Chondrocyte (in vitro differentiated cells): ENCODE measurements around the gene PSMD11. TPM values are rescaled to one million over a fixed set of nuclear protein-coding genes. Genes with fewer than 3 reads are reported as not detected.

ENCODE experiments used
- DNase-seq: peaks from one replicate; pipeline ENCODE4 v3.0.0; 2021; ENCODE audit warnings: mixed read lengths, low spot score
- H3K27ac Mint-ChIP-seq: one replicate; pipeline ENCODE4 v1.8.0; 2021; ENCODE audit warnings: mild to moderate bottlenecking, moderate library complexity, mixed read lengths; ENCODE audit not compliant: unreplicated experiment
- H3K27me3 Mint-ChIP-seq: 2 replicates; pipeline ENCODE4 v1.8.0; 2021; ENCODE audit warnings: low read depth, mixed read lengths
- H3K36me3 Mint-ChIP-seq: 2 replicates; pipeline ENCODE4 v1.8.0; 2021; ENCODE audit warnings: low read depth, mixed read lengths
- H3K4me1 Mint-ChIP-seq: 2 replicates; pipeline ENCODE4 v1.8.0; 2021; ENCODE audit warnings: low read depth, mild to moderate bottlenecking, mixed read lengths
- H3K4me3 Mint-ChIP-seq: one replicate; pipeline ENCODE4 v1.8.0; 2021; ENCODE audit warnings: mild to moderate bottlenecking, moderate library complexity, mixed read lengths; ENCODE audit not compliant: unreplicated experiment
- H3K9me3 Mint-ChIP-seq: 2 replicates; pipeline ENCODE4 v1.8.0; 2021; ENCODE audit warnings: low read depth, mixed read lengths
- total RNA-seq: library from RNA; stranded (reverse); gene quantifications from 3 replicates; pipeline ENCODE4 v1.2.1, GENCODE V29; 2021
- TF ChIP-seq, protein P1 (sequence below): fragments of 200-600 bp; sonication (generic); IDR thresholded peaks from 2 replicates; pipeline ENCODE4 v1.5.0; 2021; ENCODE audit warnings: antibody characterized with exemption, mild to moderate bottlenecking, moderate library complexity

PSMD11 gene
- total RNA-seq, 1 donor from 2014 or later: 80.7 TPM

GRCh38 chr17:32489320-32490100 is 45.2 kb downstream of the PSMD11 start:
- H3K4me3 Mint-ChIP-seq: no peak overlapping the region
- H3K4me1 Mint-ChIP-seq: peaks cover 18% of the 10 kb centered on the region
- no peaks in the 10 kb centered on the region for H3K36me3 Mint-ChIP-seq
- H3K27me3 Mint-ChIP-seq: no peaks in the 10 kb centered on the region
- no peaks in the 10 kb centered on the region for H3K9me3 Mint-ChIP-seq
- H3K27ac Mint-ChIP-seq: no peak overlapping the region
- TF ChIP-seq, protein P1, sequence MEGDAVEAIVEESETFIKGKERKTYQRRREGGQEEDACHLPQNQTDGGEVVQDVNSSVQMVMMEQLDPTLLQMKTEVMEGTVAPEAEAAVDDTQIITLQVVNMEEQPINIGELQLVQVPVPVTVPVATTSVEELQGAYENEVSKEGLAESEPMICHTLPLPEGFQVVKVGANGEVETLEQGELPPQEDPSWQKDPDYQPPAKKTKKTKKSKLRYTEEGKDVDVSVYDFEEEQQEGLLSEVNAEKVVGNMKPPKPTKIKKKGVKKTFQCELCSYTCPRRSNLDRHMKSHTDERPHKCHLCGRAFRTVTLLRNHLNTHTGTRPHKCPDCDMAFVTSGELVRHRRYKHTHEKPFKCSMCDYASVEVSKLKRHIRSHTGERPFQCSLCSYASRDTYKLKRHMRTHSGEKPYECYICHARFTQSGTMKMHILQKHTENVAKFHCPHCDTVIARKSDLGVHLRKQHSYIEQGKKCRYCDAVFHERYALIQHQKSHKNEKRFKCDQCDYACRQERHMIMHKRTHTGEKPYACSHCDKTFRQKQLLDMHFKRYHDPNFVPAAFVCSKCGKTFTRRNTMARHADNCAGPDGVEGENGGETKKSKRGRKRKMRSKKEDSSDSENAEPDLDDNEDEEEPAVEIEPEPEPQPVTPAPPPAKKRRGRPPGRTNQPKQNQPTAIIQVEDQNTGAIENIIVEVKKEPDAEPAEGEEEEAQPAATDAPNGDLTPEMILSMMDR: no peak
- peak; percentile 49 for DNase-seq

- H3K27ac Mint-ChIP-seq: no peak overlapping the region
- peaks cover 18% of the 10 kb centered on the region for H3K4me1 Mint-ChIP-seq
- TF ChIP-seq, protein P1: no peak
- H3K9me3 Mint-ChIP-seq: no peaks in the 10 kb centered on the region
- peak; percentile 70 for DNase-seq
- H3K36me3 Mint-ChIP-seq: no peaks in the 10 kb centered on the region
- H3K4me3 Mint-ChIP-seq: no peak overlapping the region
- no peaks in the 10 kb centered on the region for H3K27me3 Mint-ChIP-seq
Observed at GRCh38 chr17:32490101-32490482, 45.8 kb downstream of the PSMD11 start.

DNA sequence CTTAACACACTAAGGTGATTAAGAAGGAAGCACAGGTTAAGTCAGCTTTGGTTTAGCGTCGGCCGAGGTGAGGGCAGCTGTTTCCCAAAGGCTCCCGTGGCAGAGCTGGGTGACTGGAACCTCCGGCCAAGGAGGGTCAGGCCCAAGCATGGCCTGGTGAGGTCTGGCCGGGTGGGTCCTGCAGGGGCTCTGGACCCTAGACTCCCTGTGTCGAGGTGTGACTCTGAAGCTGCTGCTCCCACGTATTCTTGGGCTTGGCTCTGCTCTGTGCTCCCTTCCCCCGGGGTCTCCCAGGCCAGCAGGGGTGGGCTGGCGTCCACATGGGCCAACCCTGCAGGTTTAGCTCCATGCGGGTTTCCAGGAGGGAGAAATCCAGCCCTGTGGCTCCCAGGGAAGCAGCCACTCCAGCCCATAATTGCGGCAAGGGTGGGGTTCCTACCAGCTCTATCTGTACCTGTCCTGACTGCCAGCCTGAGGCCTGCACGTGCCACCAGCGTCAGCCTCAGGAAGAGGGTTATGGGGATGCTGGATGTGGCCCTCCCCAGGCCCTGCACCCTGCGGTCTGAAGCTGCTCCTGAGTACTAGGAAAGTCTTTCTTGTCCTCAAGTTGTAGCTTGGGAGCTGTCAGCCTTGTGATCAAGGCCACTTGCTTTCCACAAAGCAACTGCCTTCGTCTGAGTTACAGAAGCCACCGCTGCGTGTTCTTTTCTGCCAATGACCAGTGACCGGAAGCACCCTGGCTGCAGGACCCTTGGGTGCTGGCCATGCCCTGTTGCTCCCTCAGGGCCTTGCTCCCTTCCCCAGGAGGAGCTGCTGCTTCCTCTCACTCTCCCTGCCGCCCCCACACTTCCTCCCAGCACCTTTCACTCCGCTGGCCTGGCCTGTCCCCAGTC is 47.3 kb downstream of the PSMD11 start:
- H3K9me3 Mint-ChIP-seq: no peaks in the 10 kb centered on the region
- TF ChIP-seq, protein P1: no peak
- H3K27me3 Mint-ChIP-seq: no peaks in the 10 kb centered on the region
- DNase-seq: peak; percentile 76
- peaks cover 20% of the 10 kb centered on the region for H3K4me1 Mint-ChIP-seq
- H3K27ac Mint-ChIP-seq: no peak overlapping the region
- H3K36me3 Mint-ChIP-seq: no peaks in the 10 kb centered on the region
- H3K4me3 Mint-ChIP-seq: no peak overlapping the region

GRCh38 chr17:32492264-32492589 is 47.9 kb downstream of the PSMD11 start:
- H3K9me3 Mint-ChIP-seq: no peaks in the 10 kb centered on the region
- TF ChIP-seq, protein P1: no peak
- H3K36me3 Mint-ChIP-seq: no peaks in the 10 kb centered on the region
- no peak overlapping the region for H3K4me3 Mint-ChIP-seq
- no peak overlapping the region for H3K27ac Mint-ChIP-seq
- DNase-seq: no peak
- H3K27me3 Mint-ChIP-seq: no peaks in the 10 kb centered on the region
- peaks cover 26% of the 10 kb centered on the region for H3K4me1 Mint-ChIP-seq

DNA sequence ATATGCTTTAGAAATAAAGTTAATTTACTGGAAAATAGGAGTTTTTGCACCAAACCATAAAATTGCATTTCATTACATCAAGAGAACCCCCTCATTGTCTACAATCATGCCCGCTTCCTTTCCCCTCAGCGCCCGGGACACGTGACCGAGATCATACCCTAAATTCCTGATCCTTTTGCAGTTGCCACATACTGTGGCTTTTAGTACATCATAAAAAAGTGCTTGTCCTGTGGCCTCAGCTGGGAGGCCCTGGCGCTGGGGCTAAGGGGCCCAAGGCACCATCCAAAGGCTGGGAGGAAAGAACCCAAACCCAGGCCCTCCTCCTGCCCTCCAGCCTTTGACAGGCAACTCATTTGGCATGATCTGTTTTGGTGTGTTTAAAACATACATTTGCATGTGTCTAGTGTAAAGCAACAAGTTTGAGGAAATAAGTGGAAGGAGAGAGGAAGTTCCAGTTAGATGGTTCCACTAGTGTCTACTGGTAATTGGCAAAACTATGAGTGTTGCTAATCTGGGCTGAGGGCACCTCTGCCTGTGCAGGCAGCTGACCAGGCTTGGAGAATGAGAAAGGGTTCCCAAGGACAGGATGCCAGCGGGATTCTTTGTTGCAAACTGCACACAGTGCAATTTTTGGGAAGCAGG is 48.5 kb downstream of the PSMD11 start:
- Mint-ChIP-seq H3K36me3 (no peaks in the 10 kb centered on the region), H3K9me3 (no peaks in the 10 kb centered on the region), H3K27ac (no peak overlapping the region), H3K4me3 (no peak overlapping the region), H3K4me1 (peaks cover 28% of the 10 kb centered on the region), H3K27me3 (no peaks in the 10 kb centered on the region)
- TF ChIP-seq, protein P1: no peak
- peak; percentile 35 for DNase-seq
